CD8-positive, alpha-beta memory T cell (primary cell): ENCODE measurements around the gene ACTMAP. TPM values are rescaled to one million over a fixed set of nuclear protein-coding genes. Genes with fewer than 3 reads are reported as not detected.

Experiments
- polyA plus RNA-seq: library from polyadenylated mRNA; unstranded; fragments of 300-500 nt; fragmentation: Illumina TruSeq; gene quantifications from one replicate; pipeline ENCODE4 v1.2.3, GENCODE V29; 2021
- total RNA-seq, 2 experiments: library from RNA; stranded (reverse); gene quantifications; one replicate each; pipeline ENCODE4 v1.2.3, GENCODE V29; 2021

Gene ACTMAP
- total and polyA plus RNA-seq, 3 experiments from 2014 or later: 2.9 to 10.6 (median 10.3) TPM

Other genes with a start within 250 kb of the ACTMAP start
- gene SHKBP1, start 173.6 kb downstream of the ACTMAP start, total RNA-seq: 100 to 1,000 TPM; 103 to 104 TPM
- 159 TPM for gene SHKBP1, start 173.6 kb downstream of the ACTMAP start, polyA plus RNA-seq
- gene LTBP4, start 149.1 kb downstream of the ACTMAP start, total RNA-seq: 100 to 1,000 TPM; 103 to 111 TPM
- gene LTBP4, start 149.1 kb downstream of the ACTMAP start, polyA plus RNA-seq: 40.0 TPM
- gene NUMBL, start 59.8 kb downstream of the ACTMAP start, total RNA-seq: 10 to 100 TPM; 13.6 to 13.7 TPM
- 1.1 TPM for gene NUMBL, start 59.8 kb downstream of the ACTMAP start, polyA plus RNA-seq
- 10 to 100 TPM; 20.6 to 25.7 TPM for gene COQ8B, start 33.6 kb downstream of the ACTMAP start, total RNA-seq
- gene COQ8B, start 33.6 kb downstream of the ACTMAP start, polyA plus RNA-seq: 17.3 TPM
- gene ITPKC, start 33.4 kb downstream of the ACTMAP start, total RNA-seq: 1 to 10 TPM; 5.5 to 5.7 TPM
- 8.9 TPM for gene ITPKC, start 33.4 kb downstream of the ACTMAP start, polyA plus RNA-seq
- gene SNRPA, start 726 bp upstream of the ACTMAP start, total RNA-seq: 100 to 1,000 TPM; 202 TPM
- gene SNRPA, start 726 bp upstream of the ACTMAP start, polyA plus RNA-seq: 89.5 TPM
- gene MIA, start 25.0 kb upstream of the ACTMAP start, total RNA-seq: 1 to 10 TPM in 1 of 2 experiments, under 1 TPM in 1; 0.89 to 1.1 TPM
- gene MIA, start 25.0 kb upstream of the ACTMAP start, polyA plus RNA-seq: not detected
- gene RAB4B, start 27.8 kb upstream of the ACTMAP start, total RNA-seq: 10 to 100 TPM; 24.2 to 27.2 TPM
- 95.2 TPM for gene RAB4B, start 27.8 kb upstream of the ACTMAP start, polyA plus RNA-seq
- gene EGLN2, start 48.7 kb upstream of the ACTMAP start, total RNA-seq: 100 to 1,000 TPM; 101 to 103 TPM
- gene EGLN2, start 48.7 kb upstream of the ACTMAP start, polyA plus RNA-seq: 174 TPM
- gene CYP2A6, start 100.0 kb upstream of the ACTMAP start, total RNA-seq: not detected
- not detected for gene CYP2A6, start 100.0 kb upstream of the ACTMAP start, polyA plus RNA-seq
- gene CYP2A7, start 131.8 kb upstream of the ACTMAP start, total RNA-seq: not detected
- not detected for gene CYP2A7, start 131.8 kb upstream of the ACTMAP start, polyA plus RNA-seq
- not detected for gene CYP2B6, start 240.8 kb upstream of the ACTMAP start, total RNA-seq
- not detected for gene CYP2B6, start 240.8 kb upstream of the ACTMAP start, polyA plus RNA-seq